Measurements from ENCODE around the gene FOXE3. TPM values are rescaled to one million over a fixed set of nuclear protein-coding genes. Genes with fewer than 3 reads are reported as not detected.

FOXE3 gene
- total and polyA plus RNA-seq, 2 of the 8 experiments (the other 6 are each of a cell fraction or from before 2014, with no cell fraction given), result 0.18 TPM; not detected in 1

GRCh38 chr1:47388030-47388890, 27.8 kb upstream of the FOXE3 start:
- CTCF ChIA-PET (ENCODE audit: partially characterized antibody), result interaction anchor here (0.5 to 7.0 kb wide), 40 partner anchors 8 to 1018 kb away, joined by 3 to 139 read pairs (median 4); partner anchors contain the start of genes CMPK1 and FOXD2

More at GRCh38 chr1:47388030-47388890, 27.8 kb upstream of the FOXE3 start:
- H2BK15ac ChIP-seq (ENCODE audit: low read length), result no peak overlapping the region
- DNase-seq (ENCODE audit: low read depth in 1 of 2, low spot score in 2 of 2) (no peak), FAIRE-seq (no peak)
- no peak overlapping the region for H2BK120ac ChIP-seq (replicated peaks; ENCODE audit: low read depth, low read length)
- H2BK20ac ChIP-seq (ENCODE audit: low read length), result no peak overlapping the region
- H3K36me3 ChIP-seq (ENCODE audit: control insufficient read depth in 2 of 4, insufficient read depth in 4 of 4, low read length in 3 of 4), result no peaks in the 10 kb centered on the region
- H3K27me3 ChIP-seq (replicated peaks in 1 of 4; ENCODE audit: control insufficient read depth in 3 of 4, extremely low read depth in 1 of 4, insufficient read depth in 3 of 4, low read length in 3 of 4), result peaks cover 0 to 2% (median 0%) of the 10 kb centered on the region in 4 experiments; a peak in 2 of 7 replicates
- H3K4me1 ChIP-seq (replicated peaks in 1 of 4; ENCODE audit: control insufficient read depth in 3 of 4, insufficient read depth in 4 of 4, low read length in 3 of 4), result no peaks in the 10 kb centered on the region
- H3K79me2 ChIP-seq (ENCODE audit: control insufficient read depth in 1 of 2, insufficient read depth in 2 of 2, low read length in 2 of 2), result no peaks in the 10 kb centered on the region
- H3K14ac ChIP-seq (ENCODE audit: insufficient read length), result no peak overlapping the region
- no peak overlapping the region for H3K23ac ChIP-seq (ENCODE audit: insufficient read length)
- TF ChIP-seq ZNF274 (IDR thresholded peaks at IDR 0.05; ENCODE audit: borderline replicate concordance, extremely low read depth, low read length), result no peak
- TF ChIP-seq E2F6 (IDR thresholded peaks at IDR 0.05), result no peak
- no peak for TF ChIP-seq TCF12 (IDR thresholded peaks at IDR 0.05; ENCODE audit: low read depth, low read length)
- no peak for TF ChIP-seq RNF2 (IDR thresholded peaks at IDR 0.05; ENCODE audit: borderline replicate concordance, low read depth, low read length, missing control alignments, poor library complexity, severe bottlenecking)
- TF ChIP-seq SP1 (IDR thresholded peaks at IDR 0.05; ENCODE audit: low read depth, low read length), result no peak
- no peak overlapping the region for H4K5ac ChIP-seq (ENCODE audit: insufficient read length, low read depth, low read length)
- H3K4ac ChIP-seq (replicated peaks; ENCODE audit: insufficient read length, low read depth, low read length), result no peak overlapping the region
- H3K4me3 ChIP-seq (ENCODE audit: extremely low read depth in 1 of 4, insufficient read depth in 2 of 4, low read depth in 3 of 4, low read length in 4 of 4), result no peak overlapping the region
- no peak overlapping the region for H2AFZ ChIP-seq (ENCODE audit: low read length)
- no peak overlapping the region for H3K56ac ChIP-seq (replicated peaks; ENCODE audit: insufficient read length, low read depth, low read length)
- H4K20me1 ChIP-seq (replicated peaks in 1 of 2; ENCODE audit: control insufficient read depth in 1 of 2, insufficient read depth in 2 of 2, low read length in 2 of 2), result peaks cover 0 to 3% of the 10 kb centered on the region in 2 experiments
- no peak overlapping the region for H2BK5ac ChIP-seq (ENCODE audit: low read depth, low read length)
- no peak overlapping the region for H3K18ac ChIP-seq (ENCODE audit: extremely low read depth, low read length)
- no peak overlapping the region for H3K9ac ChIP-seq (replicated peaks in 1 of 4; ENCODE audit: extremely low read depth in 1 of 4, low read depth in 3 of 4, low read length in 3 of 4)
- H4K91ac ChIP-seq (replicated peaks; ENCODE audit: insufficient read length, low read length), result no peak overlapping the region
- WGBS, 2 experiments (ENCODE audit: extremely low coverage in 1 of 2, insufficient coverage in 1 of 2, insufficient read length in 1 of 2, insufficient replicate concordance in 2 of 2, low coverage in 1 of 2, low lambda C conversion rate in 2 of 2, missing lambda C conversion rate in 1 of 2), result 61% methylated on average over 10 of the region's 10 CpGs; no CpG with 5 or more reads in 1 of the 2 experiments
- H3K4me2 ChIP-seq (ENCODE audit: insufficient read depth in 1 of 2, low read depth in 2 of 2, low read length in 2 of 2), result no peak overlapping the region
- POLR2A ChIA-PET (ENCODE audit: partially characterized antibody), result interaction anchor here (0.9 to 1.4 kb wide), 2 partner anchors 42 to 47 kb away, joined by 3 read pairs; no protein-coding TSS in a partner anchor
- no peak overlapping the region for H2AK5ac ChIP-seq (ENCODE audit: low read depth, low read length)
- H3K23me2 ChIP-seq (ENCODE audit: low read depth, low read length), result no peaks in the 10 kb centered on the region
- no peak overlapping the region for H4K8ac ChIP-seq (ENCODE audit: extremely low read depth, insufficient read depth, low read length)
- no peaks in the 10 kb centered on the region for H3K9me3 ChIP-seq (ENCODE audit: insufficient read depth in 2 of 2, low read depth in 1 of 2, low read length in 1 of 2)
- no peak overlapping the region for H2BK12ac ChIP-seq (ENCODE audit: low read depth, low read length)
- H3K27ac ChIP-seq (ENCODE audit: low read depth, low read length), result no peak overlapping the region
- H3K79me1 ChIP-seq (ENCODE audit: low read depth, low read length), result no peaks in the 10 kb centered on the region

Measured in H1 (cell line).